Cardiac septum (tissue), 1 donor: ENCODE data around the gene ODF2. TPM values are rescaled to one million over a fixed set of nuclear protein-coding genes. Genes with fewer than 3 reads are reported as not detected.
"Not testable (repeated sequence)": the region's sequence is repeated elsewhere in the genome, so short reads cannot be mapped to it uniquely, and the experiment has no call there.

Experiments
- DNase-seq: peaks from one replicate; pipeline ENCODE4 v3.0.0-alpha.2; 2020; ENCODE audit warnings: low spot score
- intact Hi-C: fragments of 100-400 bp; cut with DNase I; formaldehyde crosslinking; loops from one replicate; pipeline ENCODE4 v1.14.0; 2022
- total RNA-seq: library from RNA; stranded (reverse); fragmentation: NEBNext Ultra II Directional; extraction: Animal tissue kit (Norgen Biotek cat#: 25700); gene quantifications from one replicate; pipeline ENCODE4 v1.2.1, GENCODE V29; 2021
- donor health status: DM: no; HTN: no; CAD: no.

ODF2 gene
- total RNA-seq, 1 donor from 2014 or later: 20.8 TPM

GRCh38 chr9:128422022-128422782, 33.6 kb upstream of the ODF2 start:
- DNase-seq, intact Hi-C loops: not testable (repeated sequence)

GRCh38 chr9:128422783-128423150, 33.0 kb upstream of the ODF2 start:
- no peak for DNase-seq
- intact Hi-C loops: no loop called here

GRCh38 chr9:128423356-128423755, 32.5 kb upstream of the ODF2 start:
- intact Hi-C loops, DNase-seq: not testable (repeated sequence)

GRCh38 chr9:128424268-128424780, 31.5 kb upstream of the ODF2 start:
- no peak for DNase-seq
- intact Hi-C loops: no loop called here

GRCh38 chr9:128428644-128429512, 26.9 kb upstream of the ODF2 start:
- no peak for DNase-seq
- intact Hi-C loops: no loop called here

GRCh38 chr9:128429513-128430086, 26.2 kb upstream of the ODF2 start:
- intact Hi-C loops: no loop called here
- DNase-seq: no peak

- DNase-seq: no peak
These were observed 24.6 kb upstream of the ODF2 start for GRCh38 chr9:128431207-128431606.

GRCh38 chr9:128434340-128434739, 21.5 kb upstream of the ODF2 start:
- intact Hi-C loops: no loop called here
- DNase-seq: no peak

More at GRCh38 chr9:128431207-128431606, 24.6 kb upstream of the ODF2 start:
- intact Hi-C loops: no loop called here

GRCh38 chr9:128435611-128436010, 20.2 kb upstream of the ODF2 start:
- intact Hi-C loops: no loop called here
- no peak for DNase-seq

- intact Hi-C loops: no loop called here
- peak; percentile 92 for DNase-seq
These were observed 17.3 kb upstream of the ODF2 start for GRCh38 chr9:128438343-128439109.

- intact Hi-C loops: no loop called here
- no peak for DNase-seq
These were observed 16.5 kb upstream of the ODF2 start for GRCh38 chr9:128439273-128439672.

GRCh38 chr9:128442150-128442549, 13.7 kb upstream of the ODF2 start:
- intact Hi-C loops: no loop called here

GRCh38 chr9:128446505-128446904, 9.3 kb upstream of the ODF2 start:
- intact Hi-C loops, DNase-seq: not testable (repeated sequence)

More at GRCh38 chr9:128442150-128442549, 13.7 kb upstream of the ODF2 start:
- DNase-seq: no peak

GRCh38 chr9:128448746-128449145, 7.1 kb upstream of the ODF2 start:
- no peak for DNase-seq
- intact Hi-C loops: no loop called here

GRCh38 chr9:128454991-128455390, 815 bp upstream of the ODF2 start:
- no peak for DNase-seq
- intact Hi-C loops: loop anchor here (5.0 kb wide), 1 partner anchor 97 kb away; the partner anchor contains the start of gene SPTAN1

GRCh38 chr9:128456613-128457061, 831 bp downstream of the ODF2 start:
- intact Hi-C loops: loop anchor here (2.0 to 5.0 kb wide), 2 partner anchors 48 to 96 kb away; partner anchors contain the start of genes GLE1 and SPTAN1

GRCh38 chr9:128457207-128457606, 1.4 kb downstream of the ODF2 start:
- intact Hi-C loops: loop anchor here (2.0 to 5.0 kb wide), 2 partner anchors 48 to 95 kb away; partner anchors contain the start of genes GLE1 and SPTAN1
- no peak for DNase-seq

More at GRCh38 chr9:128456613-128457061, 831 bp downstream of the ODF2 start:
- DNase-seq: peak; percentile 80

- intact Hi-C loops: loop anchor here (5.0 kb wide), 1 partner anchor 93 kb away; the partner anchor contains the start of gene SPTAN1
- DNase-seq: no peak
These were observed 3.2 kb downstream of the ODF2 start for GRCh38 chr9:128459011-128459410.

GRCh38 chr9:128469070-128469469, 13.3 kb downstream of the ODF2 start:
- intact Hi-C loops: no loop called here
- DNase-seq: no peak
